Omental fat pad (tissue), 4 donors: ENCODE results near the gene AGAP2. TPM values are rescaled to one million over a fixed set of nuclear protein-coding genes. Genes with fewer than 3 reads are reported as not detected.
A peak's percentile ranks its signal among the peaks of the same experiment; 100 is the strongest.

Experiments used
- ATAC-seq: fragments of 150-250 bp; one replicate; pipeline ENCODE4 v1.9.1; 2016; ENCODE audit warnings: mild to moderate bottlenecking, moderate library complexity; ENCODE audit not compliant: low FRiP score
- DNase-seq: peaks from one replicate; pipeline ENCODE4 v3.0.0-alpha.2; 2019; ENCODE audit warnings: low spot score
- total RNA-seq, 4 donors: library from RNA; depleted of rRNA; stranded (reverse); fragments of >200 nt; gene quantifications; one replicate each; pipeline ENCODE4 v1.1.0, GENCODE V29; 2016
- TF ChIP-seq, protein P1 (sequence below), 3 donors: fragments of 450-650 bp; IDR thresholded peaks; one replicate each; pipeline ENCODE4 v1.5.1; 2016 to 2017; ENCODE audit warnings: antibody characterized with exemption in 3 of 3, mild to moderate bottlenecking in 3 of 3, moderate library complexity in 2 of 3

Gene AGAP2
- 1 to 10 TPM; 1.2 to 7.1 (median 1.9) TPM for total RNA-seq

DNA sequence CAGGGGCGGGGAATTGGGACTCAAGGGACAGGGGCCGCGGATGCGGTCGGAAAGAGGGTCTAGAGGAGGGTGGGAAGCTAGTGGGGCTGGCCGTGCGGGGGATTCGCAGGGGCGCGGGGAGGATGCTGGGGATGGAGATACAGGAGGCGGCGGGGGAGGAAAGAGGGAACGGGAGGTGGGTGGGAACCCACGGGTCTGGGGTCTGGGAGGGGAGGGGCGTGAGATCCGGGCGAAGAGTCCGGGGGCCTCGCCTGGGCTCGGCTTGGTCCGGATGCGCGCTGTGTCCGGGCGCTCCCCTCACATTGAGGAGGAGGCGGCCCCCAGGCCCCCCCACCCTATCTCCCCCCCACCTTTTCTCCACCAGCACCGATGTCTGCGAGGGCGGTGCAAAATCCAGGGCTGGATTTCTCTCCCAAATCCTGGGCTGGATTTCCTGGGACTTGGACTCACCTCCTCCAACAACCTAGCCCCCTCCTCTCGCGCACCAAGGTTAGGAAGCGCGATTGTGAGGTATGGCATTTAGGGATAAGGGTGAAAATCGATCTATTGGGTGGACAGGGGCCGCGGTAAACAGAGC, at the start of gene AGAP2:
Gene AGAP2 (minus strand): TSS at position 82 of the 577 bp plus-strand sequence. CDS start 496 bp downstream, outside the sequence.
- DNase-seq (no peak), ATAC-seq (no peak)
- TF ChIP-seq, protein P1, sequence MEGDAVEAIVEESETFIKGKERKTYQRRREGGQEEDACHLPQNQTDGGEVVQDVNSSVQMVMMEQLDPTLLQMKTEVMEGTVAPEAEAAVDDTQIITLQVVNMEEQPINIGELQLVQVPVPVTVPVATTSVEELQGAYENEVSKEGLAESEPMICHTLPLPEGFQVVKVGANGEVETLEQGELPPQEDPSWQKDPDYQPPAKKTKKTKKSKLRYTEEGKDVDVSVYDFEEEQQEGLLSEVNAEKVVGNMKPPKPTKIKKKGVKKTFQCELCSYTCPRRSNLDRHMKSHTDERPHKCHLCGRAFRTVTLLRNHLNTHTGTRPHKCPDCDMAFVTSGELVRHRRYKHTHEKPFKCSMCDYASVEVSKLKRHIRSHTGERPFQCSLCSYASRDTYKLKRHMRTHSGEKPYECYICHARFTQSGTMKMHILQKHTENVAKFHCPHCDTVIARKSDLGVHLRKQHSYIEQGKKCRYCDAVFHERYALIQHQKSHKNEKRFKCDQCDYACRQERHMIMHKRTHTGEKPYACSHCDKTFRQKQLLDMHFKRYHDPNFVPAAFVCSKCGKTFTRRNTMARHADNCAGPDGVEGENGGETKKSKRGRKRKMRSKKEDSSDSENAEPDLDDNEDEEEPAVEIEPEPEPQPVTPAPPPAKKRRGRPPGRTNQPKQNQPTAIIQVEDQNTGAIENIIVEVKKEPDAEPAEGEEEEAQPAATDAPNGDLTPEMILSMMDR (IDR thresholded peaks at IDR 0.05) = no peak

DNA sequence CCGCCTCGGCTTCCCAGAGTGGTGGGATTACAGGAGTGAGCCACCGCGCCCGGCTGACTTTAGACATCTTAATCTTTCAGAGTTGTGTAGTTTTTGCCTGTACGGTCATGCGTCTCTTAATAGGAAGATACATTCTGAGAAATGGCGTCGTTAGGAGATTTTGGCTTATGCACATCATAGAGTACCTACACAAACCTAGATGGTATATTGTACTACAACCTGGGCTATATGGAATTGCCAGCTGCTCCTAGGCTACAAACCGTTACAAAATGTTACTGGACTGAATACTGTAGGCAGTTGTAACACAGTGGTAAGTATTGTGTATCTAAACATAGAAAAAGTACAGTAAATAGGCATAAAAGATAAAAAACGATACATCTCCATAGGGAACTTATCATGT, 45.3 kb upstream of the AGAP2 start:
- TF ChIP-seq, protein P1 (IDR thresholded peaks at IDR 0.05) = no peak

DNA sequence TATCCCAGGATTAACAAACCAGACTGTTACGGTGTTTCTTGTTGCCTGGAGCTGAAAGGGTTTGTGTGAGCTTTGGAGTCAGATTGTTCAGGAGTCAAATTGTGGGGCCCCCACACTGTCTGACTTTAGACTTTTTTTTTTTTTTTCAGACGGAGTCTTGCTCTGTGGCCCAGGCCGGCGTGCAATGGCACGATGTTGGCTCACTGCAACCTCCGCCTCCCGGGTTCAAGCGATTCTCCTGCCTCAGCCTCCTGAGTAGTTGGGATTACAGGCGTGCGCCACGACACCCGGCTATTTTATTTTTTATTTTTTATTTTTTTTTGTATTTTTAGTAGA, 44.9 kb upstream of the AGAP2 start:
- ATAC-seq = no peak
- no peak for DNase-seq
- TF ChIP-seq, protein P1 (IDR thresholded peaks at IDR 0.05) = no peak

More for the DNA sequence above, 45.3 kb upstream of the AGAP2 start:
- DNase-seq (no peak), ATAC-seq (no peak)

DNA sequence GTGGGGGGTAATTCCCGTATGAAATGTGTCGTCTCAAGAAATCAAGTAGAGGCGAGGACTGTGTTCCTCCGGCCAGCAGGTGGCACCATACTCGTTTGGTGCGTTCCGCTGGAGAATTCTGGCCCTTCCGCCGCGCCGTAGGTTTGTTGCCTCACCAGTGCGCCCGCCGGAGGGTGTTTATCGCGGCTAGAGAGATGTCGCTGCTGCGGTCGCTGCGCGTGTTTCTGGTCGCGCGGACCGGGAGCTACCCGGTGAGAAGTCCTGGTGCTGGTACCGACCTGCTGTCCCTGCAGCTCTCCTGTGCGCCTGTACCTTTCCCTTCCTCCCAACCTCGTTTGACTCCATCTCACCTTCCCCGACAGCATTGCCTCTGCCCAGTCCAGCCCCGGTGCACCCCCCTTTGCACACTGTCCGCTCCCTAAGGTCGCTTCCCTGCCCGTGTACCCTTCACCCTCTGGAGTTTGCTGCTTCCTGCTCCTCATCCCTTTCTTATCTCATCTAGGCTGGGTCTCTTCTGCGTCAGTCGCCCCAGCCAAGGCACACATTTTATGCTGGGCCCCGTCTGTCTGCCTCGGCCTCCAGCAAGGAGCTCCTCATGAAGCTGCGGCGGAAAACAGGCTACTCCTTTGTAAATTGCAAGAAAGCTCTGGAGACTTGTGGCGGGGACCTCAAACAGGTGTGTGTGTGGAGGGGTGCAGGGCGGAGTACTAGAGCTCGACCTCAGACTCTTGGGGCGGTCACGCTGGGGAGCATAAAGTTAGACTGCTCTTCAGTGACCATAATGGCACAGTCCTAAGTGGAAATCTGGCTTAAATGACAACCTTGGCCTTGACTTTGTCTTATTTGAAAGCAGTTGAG, 44.3 kb upstream of the AGAP2 start, which contains the start of gene TSFM:
Gene TSFM (plus strand): TSS at position 180 of the 858 bp plus-strand sequence. CDS start 15 bp downstream, at position 195.
- DNase-seq (peak; percentile 98), ATAC-seq (peak; percentile 85)
- TF ChIP-seq, protein P1 (IDR thresholded peaks at IDR 0.05) = peak in 2 of 3 donors; percentile 41 to 86

DNA sequence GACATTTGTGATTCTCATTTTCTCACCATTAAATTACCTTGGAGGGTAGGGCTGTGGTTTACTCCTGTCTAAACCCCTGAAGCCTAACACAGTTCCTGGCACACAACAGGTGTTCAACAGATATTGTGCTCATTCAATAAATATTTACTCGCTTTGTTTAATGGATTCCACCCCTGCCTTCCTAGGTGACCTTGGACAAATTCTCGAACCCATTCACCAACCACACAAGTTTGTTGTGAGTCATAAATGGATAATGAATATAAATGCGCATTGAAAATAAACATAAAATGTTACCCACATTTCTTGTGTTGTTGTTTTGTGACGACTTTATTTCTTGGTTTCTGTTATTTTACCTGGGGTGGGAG, 43.7 kb upstream of the AGAP2 start:
- ATAC-seq = no peak
- TF ChIP-seq, protein P1 (IDR thresholded peaks at IDR 0.05) = no peak
- no peak for DNase-seq

DNA sequence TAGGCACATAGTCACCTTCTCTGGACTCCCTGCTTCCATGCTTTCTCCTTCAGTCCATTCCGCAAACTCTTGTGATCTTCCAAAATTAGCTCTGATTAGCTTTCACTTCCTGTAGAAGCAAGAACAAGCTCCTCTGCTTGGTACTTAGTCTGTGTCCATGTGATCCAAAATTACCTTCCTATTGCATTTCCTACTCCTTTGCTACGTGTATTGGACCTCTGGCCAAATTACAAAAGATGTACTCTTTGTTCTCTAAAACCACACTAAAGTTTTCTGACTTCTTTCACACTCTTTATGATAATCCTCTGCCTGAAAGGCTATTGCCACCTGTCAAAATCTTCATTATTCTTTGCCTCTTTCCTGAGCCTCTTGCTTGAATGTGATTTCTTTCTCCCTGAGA, 43.3 kb upstream of the AGAP2 start:
- TF ChIP-seq, protein P1 (IDR thresholded peaks at IDR 0.05) = no peak
- DNase-seq (no peak), ATAC-seq (no peak)
